ENCODE measurements around the gene CLDN10.
A peak's percentile ranks its signal among the peaks of the same experiment; 100 is the strongest.
"Not testable (repeated sequence)": the region's sequence is repeated elsewhere in the genome, so short reads cannot be mapped to it uniquely, and the experiment has no call there.

The CLDN10 gene

GRCh38 chr13:95541911-95542474, 10.5 kb upstream of the CLDN10 start:
- DNase-seq, result no peak

- no peak for DNase-seq
Measured at GRCh38 chr13:95544293-95544692, 8.2 kb upstream of the CLDN10 start.

GRCh38 chr13:95546919-95547318, 5.6 kb upstream of the CLDN10 start:
- DNase-seq, result no peak

GRCh38 chr13:95547531-95548167, 4.9 kb upstream of the CLDN10 start:
- DNase-seq, result no peak

DNA sequence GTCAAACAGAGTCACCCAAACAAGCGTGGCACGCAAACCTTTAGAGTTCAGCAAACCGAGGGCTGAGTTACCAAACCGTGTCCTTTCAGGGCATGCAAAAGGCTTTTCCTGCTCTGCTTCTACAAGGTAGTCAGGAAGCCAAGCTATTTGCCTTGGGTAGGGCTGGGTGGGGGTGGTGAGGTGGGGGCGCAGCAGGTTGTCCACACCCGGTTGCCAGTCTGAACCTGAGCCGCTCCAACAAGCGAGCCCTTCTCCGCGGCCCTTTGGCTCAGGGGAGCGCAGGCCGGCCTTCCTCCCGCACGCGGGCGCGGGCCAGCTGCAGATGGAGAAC, 347 bp upstream of the CLDN10 start:
- no peak for DNase-seq

DNA sequence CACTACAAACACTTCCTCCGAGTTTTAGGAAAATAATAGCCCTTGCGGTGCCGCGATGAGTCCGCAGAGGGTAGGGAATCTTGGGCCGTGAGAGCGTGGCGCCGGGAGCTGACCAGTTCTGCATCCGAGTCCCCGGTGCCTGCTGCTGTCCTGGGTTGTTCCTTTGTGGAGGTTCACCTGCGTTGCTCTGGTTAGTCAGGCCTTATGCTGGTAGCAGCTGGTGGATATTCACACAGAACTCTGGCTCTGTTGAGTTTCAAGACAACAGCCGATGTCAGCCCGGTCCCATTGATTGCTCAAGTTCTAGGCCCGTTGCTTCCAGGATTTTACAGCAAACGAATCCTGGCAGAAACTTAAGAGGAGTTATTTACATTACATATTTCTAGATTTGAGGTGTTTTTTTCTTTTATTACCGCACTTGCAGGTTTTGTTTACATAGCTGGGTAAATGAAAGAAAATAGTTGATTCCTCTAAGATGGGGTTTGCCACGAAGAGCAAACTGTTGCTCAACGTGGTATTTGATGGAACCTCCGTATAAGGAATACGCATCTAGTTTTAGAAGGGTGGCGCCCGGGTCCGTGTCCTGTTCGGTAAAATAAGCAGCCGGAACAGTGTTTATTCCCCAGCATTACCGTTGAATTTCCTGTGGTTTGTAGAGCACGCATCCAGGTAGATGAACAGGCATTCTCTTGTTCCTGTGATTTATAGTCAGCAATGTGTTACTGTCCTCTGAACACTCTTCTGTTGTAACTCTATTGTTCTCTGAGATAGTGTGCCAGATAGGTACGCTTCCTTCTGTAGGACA, 1.3 kb downstream of the CLDN10 start:
- peak; percentile 78 for DNase-seq

DNA sequence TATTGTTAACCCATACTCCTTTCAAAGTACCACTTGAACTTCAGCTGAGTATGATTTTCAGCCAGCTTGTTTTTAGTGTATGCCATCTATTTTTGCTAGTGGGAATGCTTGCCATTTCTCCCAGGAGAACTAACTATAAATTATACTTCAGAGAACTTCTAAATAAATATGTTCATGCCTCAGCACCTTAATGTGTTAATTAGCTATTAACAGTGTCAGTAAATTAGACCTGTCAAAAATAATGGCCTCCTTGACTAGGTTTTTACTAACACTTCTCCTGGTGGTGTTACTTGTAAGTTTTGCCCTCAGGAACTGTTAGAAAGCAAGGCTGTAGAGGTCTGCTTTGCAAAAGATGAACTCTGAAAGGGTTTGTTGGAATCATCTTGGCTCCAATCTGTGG, 4.5 kb downstream of the CLDN10 start:
- DNase-seq, result no peak

- DNase-seq, result no peak
Measured at GRCh38 chr13:95559100-95559499, 6.6 kb downstream of the CLDN10 start.

DNA sequence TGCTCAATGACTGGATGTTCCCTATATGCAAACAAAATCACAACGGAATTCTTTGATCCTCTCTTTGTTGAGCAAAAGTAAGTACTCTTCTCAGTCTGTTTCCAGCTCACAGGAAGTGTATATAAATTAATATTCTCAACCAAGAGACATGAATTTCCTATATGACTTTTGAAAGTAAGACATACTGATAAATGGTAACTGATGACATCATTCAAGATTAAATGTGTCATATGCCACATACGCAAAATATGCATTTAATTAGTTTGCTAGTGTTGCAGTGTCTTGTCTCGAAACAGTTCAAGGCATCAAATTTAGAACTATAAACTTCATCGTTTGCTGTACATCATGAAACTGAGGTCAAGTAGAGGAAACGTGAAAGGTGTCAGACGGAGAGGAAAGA, 7.9 kb downstream of the CLDN10 start:
- no peak for DNase-seq

DNA sequence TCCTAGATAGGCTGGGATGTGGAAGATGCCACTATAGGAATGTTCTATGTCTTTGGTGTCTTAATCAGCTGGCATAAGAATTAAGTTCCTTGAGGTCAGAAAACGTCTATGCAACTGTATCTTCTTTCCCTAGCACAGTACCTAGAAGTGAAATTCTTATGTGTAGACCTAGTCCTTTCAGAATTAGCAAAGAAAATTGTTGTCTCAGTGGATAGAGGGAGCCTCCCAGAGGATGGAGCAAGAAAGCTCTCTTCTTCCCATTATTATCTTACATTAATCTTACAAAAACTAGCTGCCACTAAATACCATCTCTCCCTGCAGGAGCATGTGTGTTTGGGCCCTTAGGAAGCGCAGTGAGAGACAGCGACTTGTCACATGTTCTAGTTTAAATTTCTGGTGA, 11.6 kb downstream of the CLDN10 start:
- no peak for DNase-seq

DNA sequence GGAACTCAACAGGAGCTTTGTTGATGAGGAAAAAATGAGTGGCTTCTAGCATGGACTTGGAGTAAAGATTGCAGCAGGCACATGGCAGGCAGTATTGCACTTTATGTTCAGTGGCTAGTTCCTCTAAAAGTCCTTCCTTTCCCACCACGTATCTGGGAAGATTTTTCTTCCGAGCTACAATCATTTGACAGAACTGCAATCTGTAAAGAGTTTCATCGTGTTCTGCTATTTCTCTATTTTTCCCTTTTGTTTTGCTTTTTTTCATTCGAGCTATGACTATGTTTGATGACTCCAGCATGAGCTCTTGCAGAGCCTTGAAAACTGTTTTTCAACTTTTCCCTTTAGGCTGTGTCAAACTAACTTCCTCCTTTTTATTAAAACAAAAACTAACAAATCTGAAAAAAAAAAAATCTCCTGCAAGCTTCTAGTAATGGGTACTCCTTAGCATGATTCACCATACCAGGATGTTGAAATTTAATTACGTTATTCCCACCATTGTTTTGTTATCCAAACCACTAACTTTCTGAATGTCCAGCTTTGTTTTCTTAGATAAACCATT, 12.3 kb downstream of the CLDN10 start:
- DNase-seq, result no peak

- DNase-seq, result not testable (repeated sequence)
Measured at GRCh38 chr13:95565758-95566157, 13.2 kb downstream of the CLDN10 start.

- no peak for DNase-seq
Measured at GRCh38 chr13:95568131-95568530, 15.6 kb downstream of the CLDN10 start.

DNA sequence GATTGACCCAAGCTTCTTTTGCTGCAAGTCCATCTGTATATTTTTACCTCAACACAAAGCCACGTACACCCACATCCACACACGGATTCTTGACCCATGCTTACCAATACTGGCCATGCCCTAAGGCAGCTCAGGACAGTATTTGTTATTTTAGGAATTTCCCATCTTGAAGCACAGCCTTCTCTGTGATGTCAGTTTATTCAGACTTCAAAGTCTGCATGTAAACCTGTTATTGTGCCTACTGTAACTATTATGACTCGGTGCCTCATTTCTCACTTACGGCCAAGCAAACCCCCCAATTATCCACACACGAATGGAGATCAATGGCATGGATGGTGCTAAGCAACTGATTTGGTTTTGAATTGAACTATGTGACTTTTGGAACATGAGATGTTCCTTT, 17.5 kb downstream of the CLDN10 start:
- no peak for DNase-seq

GRCh38 chr13:95571941-95572340, 19.4 kb downstream of the CLDN10 start:
- no peak for DNase-seq

- DNase-seq, result no peak
Measured at GRCh38 chr13:95573221-95573620, 20.7 kb downstream of the CLDN10 start.

GRCh38 chr13:95579303-95579702, 26.8 kb downstream of the CLDN10 start:
- DNase-seq, result no peak

- DNase-seq, result no peak
Measured at GRCh38 chr13:95585867-95586266, 33.3 kb downstream of the CLDN10 start.

GRCh38 chr13:95588134-95588533, 35.6 kb downstream of the CLDN10 start:
- no peak for DNase-seq

DNA sequence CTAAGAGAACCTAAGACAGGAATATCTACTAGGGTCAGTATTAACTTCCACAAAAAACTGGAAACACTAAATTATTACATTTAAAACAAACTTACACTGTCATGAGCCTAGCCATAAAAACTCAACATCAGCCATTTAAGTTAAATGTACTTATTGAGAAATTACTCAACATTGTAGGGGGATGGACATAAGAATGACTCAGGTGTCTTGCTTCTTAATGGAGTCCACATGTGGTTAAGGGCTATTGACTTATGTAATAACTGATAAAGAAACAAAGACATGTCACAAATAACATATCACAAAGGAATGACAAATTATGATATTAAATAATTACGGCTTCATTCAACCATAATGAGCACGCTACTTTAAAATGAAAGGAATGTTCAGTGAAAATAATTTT, 36.2 kb downstream of the CLDN10 start:
- DNase-seq, result no peak

DNA sequence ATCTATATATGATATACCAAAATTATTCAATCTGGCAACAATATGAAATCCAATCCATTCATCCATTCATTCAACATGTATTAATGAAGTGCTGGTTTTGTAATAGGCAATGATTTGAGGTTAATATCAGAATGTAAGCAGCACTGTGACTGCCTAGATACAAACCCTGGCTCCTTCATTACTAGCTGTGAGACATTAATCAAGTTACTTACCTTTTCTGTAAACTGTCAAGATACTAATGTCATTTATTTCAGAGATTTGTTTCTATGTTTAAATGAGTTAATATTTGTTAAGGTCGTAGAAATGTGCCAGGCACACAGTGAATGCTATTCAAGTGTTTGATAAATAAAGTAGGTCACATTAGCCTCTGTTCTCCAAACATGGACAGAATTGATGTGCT, 40.9 kb downstream of the CLDN10 start:
- DNase-seq, result no peak

GRCh38 chr13:95596701-95597100, 44.2 kb downstream of the CLDN10 start:
- DNase-seq, result no peak

- no peak for DNase-seq
Measured at GRCh38 chr13:95601216-95601615, 48.7 kb downstream of the CLDN10 start.

GRCh38 chr13:95601906-95602305, 49.4 kb downstream of the CLDN10 start:
- DNase-seq, result no peak

Data from islet precursor cell (in vitro differentiated cells).